K562 (cell line): ENCODE results near the gene PIF1. TPM values are rescaled to one million over a fixed set of nuclear protein-coding genes. Genes with fewer than 3 reads are reported as not detected.

Experiments used
- ARID3A ChIP-seq: IDR thresholded peaks from 2 replicates; pipeline ENCODE4 v1.6.1; 2012; ENCODE audit warnings: low read depth, low read length, improper control_type of control experiment, borderline replicate concordance
- CBFA2T3 ChIP-seq: fragments of 450-650 bp; IDR thresholded peaks from 2 replicates; pipeline ENCODE4 v1.6.1; 2017
- CBX1 ChIP-seq: sonication (generic); IDR thresholded peaks from 2 replicates; pipeline ENCODE4 v1.6.1; 2016; ENCODE audit warnings: antibody characterized with exemption, low read depth, mild to moderate bottlenecking
- E2F3 ChIP-seq: fragments of 250-450 bp; sonication (Bioruptor Pico); IDR thresholded peaks from 2 replicates; pipeline ENCODE4 v1.4.0; 2020; ENCODE audit warnings: mild to moderate bottlenecking
- HMG20B ChIP-seq: fragments of 250-450 bp; sonication (Bioruptor Pico); IDR thresholded peaks from 2 replicates; pipeline ENCODE4 v1.5.0; 2021; ENCODE audit warnings: mild to moderate bottlenecking
- HNRNPLL ChIP-seq: fragments of 200-400 bp; formaldehyde crosslinking; IDR thresholded peaks from 2 replicates; pipeline ENCODE4 v1.6.1; 2017; ENCODE audit warnings: low read length, low read depth, mild to moderate bottlenecking; ENCODE audit not compliant: poor library complexity, severe bottlenecking
- HNRNPUL1 ChIP-seq: fragments of 200-400 bp; formaldehyde crosslinking; IDR thresholded peaks from 2 replicates; pipeline ENCODE4 v1.6.1; 2017; ENCODE audit warnings: low read length
- MAZ ChIP-seq, 2 experiments: fragments of 450-650 bp in 1 of 2; sonication (generic) in 1 of 2; formaldehyde crosslinking; IDR thresholded peaks in 1 of 2; conservative IDR thresholded peaks in 1 of 2; 2 replicates each; pipeline versions ENCODE4 v1.4.0 to v1.5.0; 2020; ENCODE audit warnings: mild to moderate bottlenecking in 1 of 2, missing genetic modification reagents in 1 of 2
- MBD2 ChIP-seq: sonication (generic); IDR thresholded peaks from 2 replicates; pipeline ENCODE4 v1.6.1; 2016; ENCODE audit warnings: low read depth, borderline replicate concordance
- MTA2 ChIP-seq: fragments of 450-650 bp; IDR thresholded peaks from 2 replicates; pipeline ENCODE4 v1.6.1; 2016; ENCODE audit warnings: low read depth
- NFYB ChIP-seq: IDR thresholded peaks from 2 replicates; pipeline ENCODE4 v1.6.1; 2011; ENCODE audit warnings: mild to moderate bottlenecking, moderate library complexity; ENCODE audit not compliant: insufficient read length; ENCODE audit errors: extremely low read depth
- NUFIP1 ChIP-seq: fragments of 450-650 bp; IDR thresholded peaks from 2 replicates; pipeline ENCODE4 v1.6.1; 2018; ENCODE audit not compliant: partially characterized antibody
- RFX1 ChIP-seq: fragments of 450-650 bp; IDR thresholded peaks from 2 replicates; pipeline ENCODE4 v1.6.1; 2016; ENCODE audit warnings: mild to moderate bottlenecking, moderate library complexity
- SNRNP70 ChIP-seq: fragments of 200-400 bp; formaldehyde crosslinking; optimal IDR thresholded peaks from 2 replicates; pipeline ENCODE3; 2017; ENCODE audit warnings: low read depth, low read length
- SPI1 ChIP-seq: IDR thresholded peaks from 2 replicates; pipeline ENCODE4 v1.6.1; 2011; ENCODE audit warnings: low read depth, low read length, control low read depth, borderline replicate concordance
- ZFP30 ChIP-seq: fragments of 250-450 bp; sonication (Bioruptor Pico); IDR thresholded peaks from 2 replicates; pipeline ENCODE4 v1.8.0; 2022; ENCODE audit warnings: moderate library complexity, mild to moderate bottlenecking, inconsistent platforms, borderline replicate concordance
- ZNF76 ChIP-seq: fragments of 250-450 bp; sonication (Bioruptor Pico); IDR thresholded peaks from 2 replicates; pipeline ENCODE4 v1.4.0; 2020; ENCODE audit warnings: mild to moderate bottlenecking, moderate library complexity, borderline replicate concordance
- polyA plus RNA-seq, 8 experiments: library from polyadenylated mRNA; depleted of rRNA in 4 of 8; stranded (reverse) in 5 of 8; unstranded in 3 of 8; fragments of >200 nt; fragmentation: Nextera tagmentation in 2 of 8; fragmentation: Illumina TruSeq in 1 of 8; extraction: Ambion mirVana in 2 of 8; extraction: Trizol in 1 of 8; gene quantifications; 2 replicates each; pipeline versions ENCODE4 v1.2.1 to v1.2.3, GENCODE V29; 2011 to 2014; ENCODE audit warnings: inconsistent platforms in 1 of 8, missing spikeins in 1 of 8
- total RNA-seq, 7 experiments: library from RNA; depleted of rRNA in 6 of 7; stranded (reverse); fragments of >200 nt in 6 of 7; fragmentation: Illumina TruSeq in 2 of 7; extraction: Trizol in 2 of 7; gene quantifications; 2 replicates each; pipeline versions ENCODE4 v1.2.1 to v1.2.3, GENCODE V29; 2011 to 2021; ENCODE audit warnings: low replicate concordance in 1 of 7
- TF ChIP-seq, protein P1 (sequence below): IDR thresholded peaks from 2 replicates; pipeline ENCODE4 v1.6.1; 2011; ENCODE audit warnings: borderline replicate concordance, low read depth, mild to moderate bottlenecking, moderate library complexity, low read length; ENCODE audit not compliant: insufficient read depth, poor library complexity, severe bottlenecking
- TF ChIP-seq, protein P2 (sequence below): fragments of 250-450 bp; sonication (Bioruptor Pico); IDR thresholded peaks from 2 replicates; pipeline ENCODE4 v1.8.0; 2022; ENCODE audit warnings: moderate library complexity, mild to moderate bottlenecking, inconsistent platforms
- TF ChIP-seq, protein P3 (sequence below): sonication (generic); IDR thresholded peaks from 2 replicates; pipeline ENCODE4 v1.6.1; 2016

Gene PIF1
- total and polyA plus RNA-seq, 9 of the 15 experiments (the other 6 are each of a cell fraction or from before 2014, with no cell fraction given), result 1.1 to 37.9 (median 11.5) TPM

DNA sequence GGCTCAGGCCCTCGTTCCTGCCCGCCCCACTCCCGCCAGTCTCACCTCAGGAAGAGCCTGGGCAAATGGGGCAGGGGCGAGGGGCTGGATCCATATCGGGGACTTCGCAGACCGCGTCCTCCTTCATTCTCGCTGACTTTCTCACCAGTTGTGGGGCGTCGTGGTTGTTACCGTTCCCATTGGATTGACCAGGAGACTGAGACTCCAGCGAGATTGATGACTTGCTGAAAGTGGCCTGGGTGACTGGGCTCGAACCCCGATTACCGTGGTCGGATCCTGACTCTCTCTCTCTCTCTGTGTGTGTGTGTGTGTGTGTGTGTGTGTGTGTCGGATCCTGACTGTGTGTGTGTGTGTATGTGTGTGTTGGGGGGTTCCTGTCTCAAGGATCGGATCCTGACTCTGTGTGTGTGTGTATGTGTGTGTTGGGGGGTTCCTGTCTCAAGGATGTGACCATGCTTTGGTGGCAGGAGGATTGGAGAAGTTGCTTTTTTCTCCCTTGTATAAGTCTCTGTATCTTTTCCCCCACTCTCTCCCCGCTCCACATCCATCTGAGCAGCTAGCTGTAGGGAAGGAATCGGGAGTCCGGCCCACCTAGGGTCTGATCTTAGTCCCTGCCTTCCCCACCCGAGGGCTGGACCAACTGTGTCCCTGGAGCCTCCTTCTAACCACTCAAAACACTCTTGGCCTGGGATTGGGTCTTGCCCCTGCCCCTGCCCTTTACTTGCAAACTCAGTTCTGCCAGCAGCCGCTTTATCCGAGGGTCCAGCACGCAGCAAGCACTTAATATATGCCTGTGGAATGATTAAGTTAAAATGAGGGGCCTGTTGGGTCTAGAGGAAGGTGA, 16.9 kb upstream of the PIF1 start (continued):
- TF ChIP-seq, protein P1, sequence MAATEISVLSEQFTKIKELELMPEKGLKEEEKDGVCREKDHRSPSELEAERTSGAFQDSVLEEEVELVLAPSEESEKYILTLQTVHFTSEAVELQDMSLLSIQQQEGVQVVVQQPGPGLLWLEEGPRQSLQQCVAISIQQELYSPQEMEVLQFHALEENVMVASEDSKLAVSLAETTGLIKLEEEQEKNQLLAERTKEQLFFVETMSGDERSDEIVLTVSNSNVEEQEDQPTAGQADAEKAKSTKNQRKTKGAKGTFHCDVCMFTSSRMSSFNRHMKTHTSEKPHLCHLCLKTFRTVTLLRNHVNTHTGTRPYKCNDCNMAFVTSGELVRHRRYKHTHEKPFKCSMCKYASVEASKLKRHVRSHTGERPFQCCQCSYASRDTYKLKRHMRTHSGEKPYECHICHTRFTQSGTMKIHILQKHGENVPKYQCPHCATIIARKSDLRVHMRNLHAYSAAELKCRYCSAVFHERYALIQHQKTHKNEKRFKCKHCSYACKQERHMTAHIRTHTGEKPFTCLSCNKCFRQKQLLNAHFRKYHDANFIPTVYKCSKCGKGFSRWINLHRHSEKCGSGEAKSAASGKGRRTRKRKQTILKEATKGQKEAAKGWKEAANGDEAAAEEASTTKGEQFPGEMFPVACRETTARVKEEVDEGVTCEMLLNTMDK, result no peak
- TF ChIP-seq RFX1 (no peak), ARID3A (no peak), SPI1 (no peak), MBD2 (no peak), CBX1 (no peak; the same call in 1 of the 2 replicates), MAZ (CRISPR knock-in tag; conservative IDR thresholded peaks at IDR 0.05 in 1 of 2, IDR thresholded peaks at IDR 0.05 in 1 of 2) (peak in 1 of 2 experiments; percentile 39; a peak in 2 of 4 replicates), SNRNP70 (no peak), NFYB (no peak), HMG20B (CRISPR knock-in tag) (no peak), CBFA2T3 (0 out of 2 replicates have a peak, but pooled peaks have one; percentile 4), ZNF76 (CRISPR knock-in tag) (no peak), HNRNPLL (no peak), E2F3 (CRISPR knock-in tag) (no peak), NUFIP1 (no peak), MTA2 (no peak), HNRNPUL1 (no peak), ZFP30 (CRISPR knock-in tag) (no peak)
- TF ChIP-seq, protein P2, sequence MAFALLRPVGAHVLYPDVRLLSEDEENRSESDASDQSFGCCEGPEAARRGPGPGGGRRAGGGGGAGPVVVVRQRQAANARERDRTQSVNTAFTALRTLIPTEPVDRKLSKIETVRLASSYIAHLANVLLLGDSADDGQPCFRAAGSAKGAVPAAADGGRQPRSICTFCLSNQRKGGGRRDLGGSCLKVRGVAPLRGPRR (CRISPR knock-in tag), result no peak
- TF ChIP-seq, protein P3, sequence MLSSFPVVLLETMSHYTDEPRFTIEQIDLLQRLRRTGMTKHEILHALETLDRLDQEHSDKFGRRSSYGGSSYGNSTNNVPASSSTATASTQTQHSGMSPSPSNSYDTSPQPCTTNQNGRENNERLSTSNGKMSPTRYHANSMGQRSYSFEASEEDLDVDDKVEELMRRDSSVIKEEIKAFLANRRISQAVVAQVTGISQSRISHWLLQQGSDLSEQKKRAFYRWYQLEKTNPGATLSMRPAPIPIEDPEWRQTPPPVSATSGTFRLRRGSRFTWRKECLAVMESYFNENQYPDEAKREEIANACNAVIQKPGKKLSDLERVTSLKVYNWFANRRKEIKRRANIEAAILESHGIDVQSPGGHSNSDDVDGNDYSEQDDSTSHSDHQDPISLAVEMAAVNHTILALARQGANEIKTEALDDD, result no peak
